HG03558 (cell line): Measurements from ENCODE around the gene VAMP4.

Experiments
- ATAC-seq: cut with Tn5 transposase; IDR thresholded peaks from one replicate; pipeline ENCODE4 v1.9.1; 2021; ENCODE audit warnings: moderate number of reproducible peaks; ENCODE audit not compliant: unreplicated experiment; ENCODE audit errors: extremely low read depth

Gene VAMP4

GRCh38 chr1:171741872-171742576 is at the start of gene VAMP4:
VAMP4 (minus strand) TSS chr1:171742065; CDS start chr1:171738414, 3,651 bp downstream.
- peak; percentile 81 for ATAC-seq

GRCh38 chr1:171790318-171790717 is 48.5 kb upstream of the VAMP4 start:
- no peak for ATAC-seq

GRCh38 chr1:171788696-171789095 is 46.8 kb upstream of the VAMP4 start:
- no peak for ATAC-seq

- ATAC-seq = no peak
These were observed 46.0 kb upstream of the VAMP4 start for GRCh38 chr1:171787686-171788480.

GRCh38 chr1:171786534-171786933 is 44.7 kb upstream of the VAMP4 start:
- ATAC-seq = no peak

- no peak for ATAC-seq
These were observed 43.9 kb upstream of the VAMP4 start for GRCh38 chr1:171785766-171786165.

- ATAC-seq = no peak
These were observed 42.9 kb upstream of the VAMP4 start for GRCh38 chr1:171784784-171785183.

- no peak for ATAC-seq
These were observed 42.1 kb upstream of the VAMP4 start for GRCh38 chr1:171783816-171784530.

GRCh38 chr1:171781176-171781875 is 39.5 kb upstream of the VAMP4 start, which contains the start of gene METTL13:
METTL13 (plus strand) TSS chr1:171781660; CDS start chr1:171781968, 308 bp downstream.
- peak; percentile 94 for ATAC-seq

- no peak for ATAC-seq
These were observed 38.8 kb upstream of the VAMP4 start for GRCh38 chr1:171780583-171781175.

- no peak for ATAC-seq
These were observed 30.4 kb upstream of the VAMP4 start for GRCh38 chr1:171772312-171772711.

GRCh38 chr1:171769754-171770153 is 27.9 kb upstream of the VAMP4 start:
- no peak for ATAC-seq

- ATAC-seq = no peak
These were observed 27.3 kb upstream of the VAMP4 start for GRCh38 chr1:171769171-171769570.

- ATAC-seq = no peak
These were observed 21.9 kb upstream of the VAMP4 start for GRCh38 chr1:171763764-171764163.

GRCh38 chr1:171762143-171762563 is 20.3 kb upstream of the VAMP4 start:
- ATAC-seq = no peak

GRCh38 chr1:171758011-171758410 is 16.1 kb upstream of the VAMP4 start:
- ATAC-seq = no peak

- ATAC-seq = no peak
These were observed 15.0 kb upstream of the VAMP4 start for GRCh38 chr1:171756856-171757255.

- ATAC-seq = no peak
These were observed 13.1 kb upstream of the VAMP4 start for GRCh38 chr1:171754971-171755370.

- ATAC-seq = no peak
These were observed 12.5 kb upstream of the VAMP4 start for GRCh38 chr1:171754353-171754705.
